Tibial artery (tissue), 4 donors: Measurements from ENCODE around the gene SORCS2.

Experiments
- DNase-seq, 2 donors: peaks; one replicate each; pipeline ENCODE4 v3.0.0-alpha.2; 2019
- H3K27ac ChIP-seq, 2 donors: fragments of 200-600 bp; sonication (generic) in 1 of 2; 1 replicate in 1 of 2; 2 replicates in 1 of 2; pipeline ENCODE4 v1.5.1; 2018 to 2019; ENCODE audit warnings: mild to moderate bottlenecking in 1 of 2
- H3K27me3 ChIP-seq, 2 donors: fragments of 200-600 bp; sonication (generic) in 1 of 2; one replicate each; pipeline versions ENCODE4 v1.5.1 to v1.6.0; 2016 to 2019
- H3K36me3 ChIP-seq, 3 donors: fragments of 200-600 bp; sonication (generic) in 2 of 3; one replicate each; pipeline ENCODE4 v1.5.1; 2016 to 2019; ENCODE audit warnings: mild to moderate bottlenecking in 2 of 3
- H3K4me1 ChIP-seq, 4 donors: fragments of 200-600 bp; sonication (generic) in 2 of 4; 1 replicate in 3 of 4; 2 replicates in 1 of 4; pipeline ENCODE4 v1.5.1; 2016 to 2019
- H3K4me3 ChIP-seq, 2 donors: fragments of 200-600 bp; sonication (generic) in 1 of 2; 1 replicate in 1 of 2; 2 replicates in 1 of 2; pipeline ENCODE4 v1.5.1; 2018 to 2019; ENCODE audit warnings: mild to moderate bottlenecking in 2 of 2
- H3K9me3 ChIP-seq, 3 donors: fragments of 200-600 bp; sonication (generic) in 1 of 3; one replicate each; pipeline ENCODE4 v1.5.1; 2016 to 2019
- CTCF ChIP-seq, 2 experiments: fragments of 200-600 bp in 1 of 2; fragments of 450-650 bp in 1 of 2; IDR thresholded peaks; one replicate each; pipeline ENCODE4 v1.5.1; 2017 to 2019; ENCODE audit warnings: antibody characterized with exemption in 2 of 2, mild to moderate bottlenecking in 1 of 2, moderate library complexity in 1 of 2
- intact Hi-C: fragments of 100-400 bp; cut with DNase I; formaldehyde crosslinking; loops from one replicate; pipeline ENCODE4 v1.15.0; 2023; ENCODE audit warnings: low total_unique reads

SORCS2 gene

GRCh38 chr4:7347981-7348380, 155.6 kb downstream of the SORCS2 start:
- no peak for TF ChIP-seq CTCF (IDR thresholded peaks at IDR 0.05)
- no peaks in the 10 kb centered on the region for H3K36me3 ChIP-seq
- DNase-seq: no peak
- intact Hi-C loops: no loop called here
- H3K4me1 ChIP-seq: no peaks in the 10 kb centered on the region
- H3K4me3 ChIP-seq: no peak overlapping the region
- peaks cover 0 to 20% (median 11%) of the 10 kb centered on the region in 3 donors for H3K9me3 ChIP-seq
- H3K27me3 ChIP-seq: no peaks in the 10 kb centered on the region
- H3K27ac ChIP-seq: no peak overlapping the region

GRCh38 chr4:7348946-7349900, 156.9 kb downstream of the SORCS2 start:
- intact Hi-C loops: no loop called here
- TF ChIP-seq CTCF (IDR thresholded peaks at IDR 0.05): no peak

GRCh38 chr4:7350396-7350795, 158.1 kb downstream of the SORCS2 start:
- Histone ChIP-seq H3K36me3 (no peaks in the 10 kb centered on the region), H3K9me3 (peaks cover 0 to 18% (median 11%) of the 10 kb centered on the region in 3 donors), H3K4me3 (no peak overlapping the region), H3K4me1 (no peaks in the 10 kb centered on the region), H3K27ac (no peak overlapping the region), H3K27me3 (no peaks in the 10 kb centered on the region)
- no peak for TF ChIP-seq CTCF (IDR thresholded peaks at IDR 0.05)
- no peak for DNase-seq
- intact Hi-C loops: no loop called here

More at GRCh38 chr4:7348946-7349900, 156.9 kb downstream of the SORCS2 start:
- H3K27ac ChIP-seq: no peak overlapping the region
- no peaks in the 10 kb centered on the region for H3K36me3 ChIP-seq
- H3K9me3 ChIP-seq: peaks cover 0 to 20% (median 11%) of the 10 kb centered on the region in 3 donors
- no peak overlapping the region for H3K4me3 ChIP-seq
- H3K4me1 ChIP-seq: no peaks in the 10 kb centered on the region
- no peak for DNase-seq
- H3K27me3 ChIP-seq: no peaks in the 10 kb centered on the region

GRCh38 chr4:7351014-7351413, 158.7 kb downstream of the SORCS2 start:
- Histone ChIP-seq H3K27ac (no peak overlapping the region), H3K4me1 (no peaks in the 10 kb centered on the region), H3K9me3 (peaks cover 0 to 11% (median 11%) of the 10 kb centered on the region in 3 donors), H3K36me3 (no peaks in the 10 kb centered on the region), H3K27me3 (no peaks in the 10 kb centered on the region), H3K4me3 (no peak overlapping the region)
- intact Hi-C loops: no loop called here
- DNase-seq: no peak
- TF ChIP-seq CTCF (IDR thresholded peaks at IDR 0.05): no peak

GRCh38 chr4:7352486-7352885, 160.1 kb downstream of the SORCS2 start:
- H3K27ac ChIP-seq: no peak overlapping the region

More at GRCh38 chr4:7352486-7352885, 160.1 kb downstream of the SORCS2 start:
- peaks cover 0 to under 1% (median 0%) of the 10 kb centered on the region in 3 donors for H3K9me3 ChIP-seq
- no peak overlapping the region for H3K4me3 ChIP-seq
- no peaks in the 10 kb centered on the region for H3K27me3 ChIP-seq
- H3K36me3 ChIP-seq: no peaks in the 10 kb centered on the region
- no peak for TF ChIP-seq CTCF (IDR thresholded peaks at IDR 0.05)
- no peaks in the 10 kb centered on the region for H3K4me1 ChIP-seq
- DNase-seq: no peak
- intact Hi-C loops: no loop called here
